HG02798 (cell line): ENCODE results near the gene C2CD2.

ENCODE experiments used
- ATAC-seq: cut with Tn5 transposase; IDR thresholded peaks from one replicate; pipeline ENCODE4 v1.9.1; 2021; ENCODE audit warnings: mild to moderate bottlenecking; ENCODE audit not compliant: unreplicated experiment, poor library complexity

The C2CD2 gene

DNA sequence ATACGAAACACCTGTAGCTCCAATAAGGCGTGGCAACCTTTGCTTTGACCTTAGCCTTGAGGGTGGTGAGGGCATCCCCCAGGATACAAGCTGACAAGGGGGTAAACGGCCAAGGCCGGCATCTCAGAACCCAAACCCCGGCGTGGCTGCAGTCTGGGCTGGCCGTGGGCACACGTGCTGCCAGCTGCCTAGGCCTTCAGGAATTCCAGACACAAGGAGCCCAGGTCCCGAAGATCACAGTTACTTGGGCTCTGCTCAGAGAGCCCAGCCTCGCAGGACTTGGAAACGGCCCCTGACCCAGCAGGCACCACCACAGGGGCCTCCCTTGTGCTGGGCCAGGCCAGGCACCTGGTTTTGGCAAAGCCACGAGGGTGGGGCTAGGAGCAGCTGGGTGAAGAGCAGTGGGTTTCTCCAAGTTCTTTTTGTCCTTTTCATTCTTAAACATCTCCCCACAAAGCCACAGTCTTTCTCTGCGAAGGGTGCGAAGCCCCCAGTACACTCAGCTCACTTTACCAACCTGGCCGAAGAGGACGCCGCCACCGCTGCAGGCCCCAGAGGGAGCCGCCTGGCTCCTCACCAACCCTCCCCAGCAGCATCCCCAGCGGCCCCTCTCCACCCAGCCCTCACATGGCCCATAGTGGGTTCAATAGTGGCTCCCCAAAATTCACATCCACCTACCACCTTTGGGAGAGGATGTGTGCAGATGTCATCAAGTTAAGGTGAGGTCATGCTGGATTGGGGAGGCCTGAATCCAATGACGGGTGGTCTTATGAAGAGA lies 101.5 kb downstream of the C2CD2 start:
- ATAC-seq: no peak

GRCh38 chr21:41851090-41851790 lies 102.6 kb downstream of the C2CD2 start:
- no peak for ATAC-seq

DNA sequence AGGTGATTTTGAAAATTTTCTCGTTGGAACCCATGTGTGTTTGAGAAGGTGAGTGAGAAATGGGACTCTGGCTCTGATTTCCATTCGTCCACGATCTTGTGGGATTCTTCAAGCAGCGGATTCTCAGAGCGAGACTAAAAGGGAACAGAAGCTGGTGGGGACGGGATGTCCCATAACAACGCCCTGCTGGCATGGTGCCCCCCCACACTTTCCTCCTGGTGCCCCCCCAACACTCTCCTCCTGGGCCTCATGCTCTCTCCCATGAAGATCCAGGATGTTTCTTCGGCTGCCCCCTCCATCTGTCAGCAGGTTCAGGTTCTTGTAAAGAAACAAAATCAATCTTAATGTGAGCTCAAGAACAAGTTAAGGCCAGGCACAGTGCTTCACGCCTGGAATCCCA lies 103.7 kb downstream of the C2CD2 start:
- no peak for ATAC-seq

DNA sequence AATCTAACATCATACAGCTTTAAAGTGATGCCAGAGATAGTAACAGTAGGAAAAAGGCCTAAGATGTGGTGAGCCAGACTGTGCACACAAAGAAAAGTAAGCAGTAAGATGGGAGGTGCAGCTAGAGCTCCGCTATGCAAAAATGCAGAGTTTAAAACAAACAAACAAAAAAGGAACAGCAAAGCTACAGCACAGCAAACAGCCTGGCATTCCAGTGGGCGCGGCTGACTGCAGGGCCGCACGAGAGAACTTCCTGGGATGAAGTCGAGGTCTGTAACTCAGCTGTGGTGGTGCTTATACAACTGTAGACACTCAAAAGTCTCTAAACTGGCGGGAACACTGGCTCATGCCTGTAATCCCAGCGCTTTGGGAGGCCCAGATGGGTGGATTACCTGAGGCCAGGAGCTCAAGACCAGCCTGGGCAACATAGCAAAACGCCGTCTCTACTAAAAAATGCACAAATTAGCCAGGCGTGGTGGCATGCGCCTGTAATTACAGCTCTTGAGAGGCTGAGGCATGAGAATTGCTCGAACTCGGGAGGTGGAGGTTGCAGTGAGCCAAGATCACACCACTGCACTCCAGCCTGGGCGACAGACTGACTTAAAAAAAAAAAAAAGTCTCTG lies 104.7 kb downstream of the C2CD2 start:
- ATAC-seq: no peak

- no peak for ATAC-seq
These were observed 105.3 kb downstream of the C2CD2 start for GRCh38 chr21:41848533-41848932.

DNA sequence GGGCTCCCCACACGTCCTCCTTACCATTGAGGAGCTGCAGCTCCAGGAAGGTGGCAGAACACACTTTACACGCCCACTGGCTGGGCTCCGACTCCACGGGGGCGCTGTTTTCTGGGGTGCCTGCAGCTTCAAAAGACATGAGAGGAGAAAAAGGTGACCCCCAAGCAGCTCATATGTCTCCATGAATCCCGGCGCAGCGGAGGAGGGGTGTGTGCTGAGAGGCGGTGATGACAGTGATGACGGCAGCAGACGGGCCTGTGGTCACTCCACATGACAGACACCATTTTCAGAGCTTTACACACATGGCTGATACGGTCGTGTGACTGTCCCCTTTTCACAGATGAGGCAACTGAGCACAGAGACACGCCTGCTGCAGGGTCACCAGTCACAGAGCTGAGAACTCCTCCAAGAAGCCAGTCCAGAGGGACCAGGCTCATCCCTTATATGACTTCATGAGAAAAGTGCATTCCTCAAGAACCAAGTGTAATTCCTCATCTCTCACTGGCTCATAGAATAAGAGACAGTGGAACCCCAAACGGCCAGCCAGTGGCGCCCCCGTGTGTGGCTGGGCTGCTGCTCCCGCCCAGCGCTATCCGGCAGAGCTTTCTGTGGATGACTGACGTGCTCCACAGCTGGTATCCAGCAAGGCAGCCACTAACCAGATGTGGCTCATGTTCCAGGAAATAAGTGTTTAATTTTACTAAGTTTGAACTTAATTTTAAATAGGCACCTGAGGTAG lies 106.6 kb downstream of the C2CD2 start:
- no peak for ATAC-seq

- ATAC-seq: no peak
These were observed 107.3 kb downstream of the C2CD2 start for GRCh38 chr21:41846536-41846935.

DNA sequence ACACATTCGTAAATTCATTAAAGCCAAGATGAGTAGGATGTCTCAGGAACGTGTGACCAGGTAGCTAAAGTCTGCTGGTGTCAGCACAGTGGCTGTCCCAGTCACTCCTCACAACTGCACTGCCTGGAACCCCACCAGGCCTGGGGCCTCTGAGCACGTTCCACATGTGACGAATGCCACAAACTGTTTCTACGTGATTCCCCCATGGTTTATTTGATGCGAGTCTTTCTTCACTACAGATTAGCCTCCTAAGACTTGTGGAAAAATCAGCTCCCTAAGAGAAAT lies 107.8 kb downstream of the C2CD2 start:
- no peak for ATAC-seq

DNA sequence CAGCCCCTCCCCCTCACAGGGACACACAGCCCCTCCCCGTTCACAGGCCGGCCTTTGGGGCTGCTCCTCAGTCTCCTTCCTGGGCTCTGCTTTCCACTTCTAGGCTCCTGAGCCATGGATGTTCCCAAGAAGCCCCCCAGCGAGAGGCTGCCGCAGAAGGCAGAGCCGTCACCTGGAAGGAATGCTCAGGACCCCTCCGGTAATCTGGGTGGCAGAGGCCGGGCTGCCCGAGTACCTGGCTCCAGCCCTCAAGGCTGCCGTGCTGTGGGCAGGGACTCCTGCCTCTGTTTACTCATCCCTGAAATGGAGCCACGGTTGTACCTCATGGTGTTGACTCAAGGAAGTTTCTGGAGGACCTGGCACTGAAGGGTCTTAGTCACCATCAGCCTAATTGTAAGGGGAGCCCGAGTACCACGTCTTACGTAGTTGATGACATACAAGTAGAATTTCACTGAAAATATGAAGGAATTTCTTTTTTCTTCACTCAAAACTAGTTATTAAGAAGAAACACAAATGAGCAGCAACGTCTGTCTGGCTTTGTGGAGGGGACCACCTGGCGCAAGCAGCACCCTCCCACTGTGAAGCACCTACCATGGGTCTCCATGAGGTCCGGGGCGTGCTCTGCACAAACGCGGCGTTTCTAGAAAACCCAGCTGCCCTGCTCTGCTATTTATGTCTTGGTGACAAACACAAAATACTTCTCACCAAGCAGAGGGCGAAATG lies 108.3 kb downstream of the C2CD2 start:
- no peak for ATAC-seq

GRCh38 chr21:41843584-41843983 lies 110.2 kb downstream of the C2CD2 start:
- ATAC-seq: no peak

DNA sequence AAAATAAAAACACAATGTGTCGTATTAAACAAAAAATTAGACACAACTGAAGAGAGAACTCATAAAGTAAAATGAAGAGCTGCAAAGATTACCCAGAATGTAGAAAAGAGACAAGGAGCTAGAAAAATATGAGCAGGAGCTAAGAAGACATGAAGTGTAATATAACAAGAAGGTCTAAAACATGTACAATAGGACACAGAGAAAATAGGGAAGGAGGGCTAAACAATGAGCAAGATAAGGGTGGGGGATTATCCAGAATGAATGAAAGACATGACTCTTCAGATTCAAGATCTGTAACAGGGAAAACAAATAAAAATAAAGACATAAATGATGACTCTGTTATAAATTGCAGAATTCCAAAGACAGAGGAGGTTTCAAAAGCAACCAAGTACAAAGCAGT lies 112.9 kb downstream of the C2CD2 start:
- ATAC-seq: no peak

- ATAC-seq: no peak
These were observed 114.3 kb downstream of the C2CD2 start for GRCh38 chr21:41839387-41840000.

DNA sequence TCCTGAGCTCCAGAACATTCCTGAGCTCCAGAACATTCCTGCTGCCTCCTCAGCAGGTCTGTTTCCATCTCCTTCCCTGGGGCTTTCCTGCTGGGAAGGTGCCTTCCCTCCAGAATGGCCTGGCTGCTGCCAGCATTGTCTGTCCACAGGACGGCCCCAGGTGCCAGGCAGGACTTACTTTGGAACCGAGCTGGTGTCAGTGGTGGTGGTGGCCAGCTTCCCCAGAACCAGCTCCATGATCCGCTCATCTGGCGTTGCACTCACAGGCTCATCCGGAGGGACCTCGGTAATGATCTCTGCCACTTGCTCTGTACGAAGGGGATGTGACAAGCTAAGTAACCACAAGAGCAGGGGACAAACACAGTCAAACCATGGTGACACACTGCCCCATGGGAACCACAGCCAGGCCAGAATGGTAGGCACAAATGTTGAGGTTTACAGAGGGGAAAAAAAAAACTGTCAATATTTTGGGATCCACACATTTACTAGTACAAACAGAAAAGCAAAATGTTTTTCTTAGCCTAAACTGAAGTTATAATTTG lies 116.0 kb downstream of the C2CD2 start:
- no peak for ATAC-seq

DNA sequence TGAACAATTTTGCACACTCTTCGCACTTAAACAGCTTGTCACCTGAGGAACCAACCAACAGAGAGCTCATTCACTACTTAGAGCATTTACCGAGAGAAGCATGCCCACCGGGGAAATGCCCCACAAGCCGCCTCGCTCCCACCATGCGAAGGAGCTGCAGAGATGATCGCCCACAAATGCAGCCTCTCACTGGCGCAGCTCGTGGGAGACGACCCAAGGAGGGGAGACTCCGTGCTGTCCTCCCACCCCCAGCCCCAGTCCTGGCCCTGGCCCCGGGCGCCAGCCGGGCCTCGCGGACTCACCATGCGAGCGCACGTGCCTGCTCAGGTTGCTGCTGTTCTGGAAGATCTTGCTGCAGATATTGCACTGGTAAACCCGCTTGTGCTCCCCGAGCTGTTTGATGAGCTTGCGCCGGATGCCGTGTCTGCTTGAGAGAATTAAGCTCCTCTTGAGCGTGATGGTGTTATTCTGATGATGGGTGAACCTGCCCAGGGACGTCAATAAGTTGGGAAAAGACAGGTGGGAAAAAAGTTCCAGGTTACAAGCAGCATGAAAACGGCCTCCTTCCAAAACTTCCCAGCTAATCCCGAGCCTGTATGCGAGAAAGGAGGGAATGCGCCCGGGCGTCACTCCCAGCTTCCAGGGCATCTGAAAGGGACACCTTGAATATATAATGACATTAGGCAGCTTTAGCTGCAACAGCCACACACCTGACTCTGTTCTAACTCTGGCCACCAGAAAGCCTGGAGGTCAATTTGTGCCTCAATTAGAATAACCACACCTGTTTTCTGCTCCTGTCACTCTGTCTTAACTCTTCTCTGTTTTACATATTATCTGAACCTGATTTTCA lies 117.4 kb downstream of the C2CD2 start:
- no peak for ATAC-seq

DNA sequence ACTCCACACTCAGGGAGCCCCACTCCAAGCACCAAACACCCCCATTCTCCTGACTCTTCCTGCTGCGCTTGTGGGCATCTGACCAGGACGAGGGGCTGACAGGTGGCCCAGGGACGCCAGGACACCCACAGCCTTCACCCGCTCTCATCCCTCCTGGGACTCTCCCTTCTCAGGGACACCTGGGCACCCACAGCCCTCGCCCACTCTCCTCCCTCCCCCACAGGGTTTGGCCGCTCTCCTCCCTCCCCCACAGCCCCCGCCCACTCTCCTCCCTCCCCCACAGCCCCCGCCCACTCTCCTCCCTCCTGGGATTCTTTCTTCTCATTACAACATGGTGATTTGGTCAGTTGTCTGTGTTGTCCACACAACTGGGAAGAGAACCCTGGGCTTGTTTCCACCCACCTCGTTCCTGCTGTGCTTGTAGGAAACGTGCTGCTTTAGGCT lies 118.1 kb downstream of the C2CD2 start:
- no peak for ATAC-seq
